ENCODE measurements around the gene MAGI2.

Gene MAGI2

DNA sequence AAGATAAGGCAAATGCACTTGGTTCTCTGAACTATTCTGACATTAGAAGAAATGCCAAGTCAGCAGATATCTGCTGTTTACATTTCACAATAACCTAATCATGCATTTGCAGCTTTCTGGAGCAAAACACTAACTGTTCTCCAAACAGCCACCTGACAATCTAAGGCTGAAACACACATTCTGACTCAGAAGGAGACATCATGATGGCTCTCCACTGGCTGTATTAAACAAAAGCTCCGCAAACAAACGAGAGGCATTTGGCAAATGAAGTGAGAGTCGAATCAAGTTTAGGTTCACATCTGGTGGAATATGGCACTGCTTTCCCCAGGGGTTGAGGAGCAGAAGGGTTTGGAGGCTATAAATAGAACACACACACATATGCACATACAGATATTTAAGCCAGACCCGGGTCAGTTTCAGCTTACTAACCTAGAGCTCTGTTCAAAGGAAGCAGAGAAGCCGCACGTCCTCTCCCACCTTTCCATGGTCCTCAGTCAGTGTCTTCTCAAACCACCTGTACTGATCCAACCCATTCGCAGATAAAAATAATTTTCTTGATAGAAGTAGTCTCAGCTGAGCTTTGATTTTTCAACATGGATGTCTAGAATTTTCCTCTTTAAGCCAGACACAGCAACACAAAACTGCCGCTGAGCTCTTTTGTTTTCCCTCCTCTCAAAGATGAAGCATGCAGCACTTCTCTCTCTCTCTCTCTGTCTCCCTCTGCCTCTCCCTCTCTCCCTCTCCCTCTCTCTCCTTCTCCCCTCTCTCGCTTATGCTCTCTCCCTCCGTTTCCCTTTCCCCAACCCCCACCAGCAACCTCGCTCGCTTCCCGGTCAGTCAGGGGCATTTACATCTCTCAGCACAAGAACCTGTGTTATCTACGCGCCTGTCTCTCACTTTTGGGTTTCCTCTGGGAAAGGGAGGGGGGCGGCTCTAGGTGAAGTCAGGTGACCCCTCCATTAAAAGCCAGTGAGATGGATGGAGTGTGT, 682.8 kb downstream of the MAGI2 start:
- peak; percentile 97 for DNase-seq

DNA sequence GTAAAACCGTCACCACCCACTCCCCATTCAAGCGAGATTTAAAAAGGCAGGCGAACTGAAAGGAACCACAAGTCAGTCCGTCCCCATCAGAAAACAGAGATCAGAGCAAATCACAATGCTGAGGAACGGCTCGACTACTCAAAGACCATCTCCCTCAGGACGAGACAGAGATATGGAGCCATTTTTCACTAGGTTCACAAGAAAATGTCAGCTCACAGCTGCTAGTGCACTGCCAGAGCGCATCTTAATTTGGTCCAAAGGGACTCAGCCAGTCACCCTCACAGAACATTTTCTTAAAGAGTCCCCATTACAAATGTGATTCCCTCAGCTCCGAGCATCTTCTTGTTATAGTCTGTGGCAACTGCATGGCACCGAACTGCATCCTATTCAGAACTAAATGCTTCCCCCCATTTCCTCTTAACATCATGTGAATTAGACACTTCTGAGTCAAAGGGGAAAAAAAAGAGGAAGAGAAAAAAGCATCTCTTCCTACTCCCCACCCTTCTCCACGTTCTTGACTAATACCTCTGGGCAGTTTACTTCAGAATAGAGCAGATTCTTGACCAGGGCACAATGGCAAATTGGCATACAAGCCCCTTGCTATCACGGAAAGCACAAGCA, 683.9 kb downstream of the MAGI2 start:
- peak; percentile 41 for DNase-seq

DNA sequence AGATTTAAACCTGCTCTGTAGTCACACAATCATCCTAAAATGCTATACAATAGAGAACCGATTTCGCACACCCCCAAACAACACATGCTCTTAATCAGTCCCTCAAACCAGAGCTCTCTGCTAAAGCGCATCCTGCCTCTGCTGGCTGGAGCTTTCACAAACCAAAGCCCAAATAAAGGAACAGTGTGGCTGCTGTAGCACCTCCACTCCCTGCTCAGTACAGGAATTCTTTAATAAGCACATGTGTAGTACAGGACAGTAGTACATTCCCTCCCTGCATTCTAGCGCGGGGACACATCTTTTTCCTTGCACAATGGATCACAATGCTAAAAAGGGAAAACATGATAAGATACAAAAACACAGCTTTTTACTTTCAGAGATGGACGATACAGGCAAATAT, 684.6 kb downstream of the MAGI2 start:
- no peak for DNase-seq

DNA sequence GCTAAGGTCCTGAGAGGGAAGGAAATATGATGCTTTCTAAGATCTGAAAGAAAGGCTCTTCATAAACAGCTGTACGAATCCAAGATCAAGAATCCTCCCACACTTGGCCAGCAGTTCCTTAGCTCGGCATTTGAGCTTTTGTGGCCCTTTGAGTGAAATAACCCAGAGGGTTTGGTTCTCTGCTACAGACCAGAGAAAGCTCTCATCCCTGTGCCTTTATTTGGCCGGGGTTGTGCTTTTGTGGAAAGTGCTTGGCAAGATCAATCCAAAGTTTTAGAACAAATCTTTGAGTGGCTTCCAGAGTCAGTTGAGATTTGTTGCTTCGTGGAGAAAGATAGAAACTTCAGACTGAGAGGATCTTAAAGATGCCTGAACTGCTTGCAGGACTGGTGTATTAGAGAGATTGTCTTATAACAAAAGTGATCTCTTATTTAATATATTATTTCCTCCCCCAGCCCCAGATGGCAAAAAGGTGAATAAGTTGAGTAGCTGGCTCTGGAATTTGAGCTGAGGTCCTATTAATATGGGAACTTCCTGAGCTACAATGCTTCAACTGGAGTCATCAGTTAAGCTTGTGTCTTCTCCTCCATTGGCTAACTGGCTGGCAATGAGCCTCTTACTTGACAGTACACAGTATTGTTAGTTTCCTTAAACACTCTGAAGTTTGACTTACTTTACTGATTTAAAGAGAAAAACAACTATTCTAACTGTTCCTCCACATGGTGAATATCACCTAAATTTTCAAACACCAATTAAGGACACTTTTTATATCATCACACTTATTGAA, 687.3 kb downstream of the MAGI2 start:
- DNase-seq, result no peak

DNA sequence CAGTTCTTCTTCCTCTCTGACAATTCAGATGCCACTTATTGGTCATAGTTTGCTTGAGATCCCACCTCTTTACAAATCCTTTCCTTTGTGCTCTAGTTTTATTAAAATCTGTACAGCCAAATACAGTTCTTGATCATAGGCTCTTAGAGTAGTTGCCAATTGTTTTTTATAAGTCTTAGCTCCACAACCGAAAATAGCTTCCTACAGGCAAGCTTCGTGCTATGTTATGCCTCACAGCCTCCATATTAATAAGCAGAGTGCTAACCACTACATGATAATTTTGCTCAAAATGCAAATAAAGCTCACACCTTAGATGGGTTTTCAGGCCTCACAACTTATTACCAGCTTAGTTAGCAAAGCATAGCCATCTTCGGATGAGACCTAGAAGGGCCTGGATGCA, 688.9 kb downstream of the MAGI2 start:
- DNase-seq, result no peak

DNA sequence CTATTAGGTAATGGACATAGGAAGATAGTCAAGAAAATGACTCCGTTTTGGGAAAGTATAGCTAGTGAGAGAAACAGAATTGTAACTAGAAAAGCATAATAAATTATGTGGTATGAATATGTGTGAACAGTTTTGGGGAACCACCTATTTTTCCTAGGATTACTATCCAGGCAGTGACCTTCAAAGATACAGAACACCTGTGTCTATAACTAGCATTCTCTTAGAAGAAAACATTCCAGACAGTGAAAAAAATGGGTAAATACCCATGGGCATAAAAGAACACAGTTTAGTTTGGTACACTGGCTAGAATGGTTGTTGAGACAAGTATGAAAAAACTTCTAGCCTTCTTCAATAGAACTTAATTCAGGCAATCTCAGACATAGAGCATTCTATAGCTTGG, 690.8 kb downstream of the MAGI2 start:
- DNase-seq, result no peak

DNA sequence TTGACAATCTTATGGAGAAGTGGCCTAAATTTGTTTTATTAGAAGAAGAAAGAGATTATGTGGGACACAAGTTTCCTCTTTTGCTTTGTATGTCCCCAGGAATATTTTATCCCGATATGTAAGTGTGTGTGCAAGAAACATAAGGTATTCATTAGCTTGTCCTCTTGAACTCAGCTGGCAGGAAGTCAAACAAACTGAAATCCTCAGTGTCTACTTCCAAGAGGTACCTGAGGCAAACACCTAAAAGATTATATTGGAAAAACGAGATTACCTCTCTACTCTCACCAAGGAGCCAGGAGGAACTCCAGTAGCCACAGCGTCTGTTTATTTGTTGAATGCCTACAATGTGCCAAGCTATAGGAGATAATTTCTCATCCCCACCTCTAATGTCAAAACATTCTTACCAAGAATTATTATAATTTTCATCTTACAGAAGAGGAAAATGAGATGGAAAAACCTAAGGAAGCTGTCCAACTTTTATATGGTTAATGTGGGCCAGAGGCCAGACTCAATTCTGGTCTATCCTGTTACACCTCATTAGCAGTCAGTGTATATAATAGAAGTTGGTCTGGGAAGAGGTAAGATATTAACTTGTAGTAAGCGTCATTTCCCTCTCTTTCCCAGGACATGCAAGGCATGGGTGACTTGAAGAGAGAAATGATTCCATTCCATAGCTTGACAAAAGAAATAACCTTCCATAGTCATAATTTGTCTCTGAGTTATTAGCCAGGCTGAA, 692.7 kb downstream of the MAGI2 start:
- no peak for DNase-seq

DNA sequence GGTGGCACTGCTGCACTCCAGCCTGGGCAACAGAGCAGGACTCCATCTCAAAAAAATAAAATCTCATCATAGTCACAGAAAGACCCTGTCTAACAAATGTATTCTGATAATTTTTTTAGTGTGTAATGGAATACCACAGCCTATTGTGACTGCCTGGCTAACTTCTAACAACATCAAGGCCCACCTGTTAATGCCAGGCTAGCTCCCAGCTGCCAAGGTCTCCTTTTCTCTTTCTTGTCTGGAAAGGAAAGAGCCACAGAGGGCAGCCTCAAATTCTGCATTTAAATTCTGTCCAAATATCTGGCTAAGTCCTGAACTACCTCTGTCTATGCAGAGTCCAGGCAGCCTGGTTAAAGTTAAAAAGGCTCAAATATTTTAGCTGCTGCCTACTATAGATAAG, 700.9 kb downstream of the MAGI2 start:
- DNase-seq, result peak; percentile 23

DNA sequence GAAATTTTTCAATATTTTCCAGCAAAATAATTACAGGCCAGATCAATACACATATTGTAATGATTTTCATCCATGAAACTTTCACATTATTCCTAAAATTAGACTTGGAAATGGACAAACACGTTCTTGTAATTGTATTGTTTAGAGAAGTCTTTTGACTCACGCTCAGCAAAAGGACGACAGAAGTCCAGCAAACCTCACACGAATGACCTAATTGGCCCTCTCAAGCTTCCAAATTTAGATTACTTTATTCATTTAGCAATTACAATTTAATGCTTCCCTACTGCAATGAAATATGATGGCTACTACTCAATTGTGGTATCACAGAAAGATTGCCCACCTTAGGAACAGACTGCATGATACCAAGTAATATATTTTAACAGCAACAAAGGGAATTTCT, 702.2 kb downstream of the MAGI2 start:
- DNase-seq, result no peak

DNA sequence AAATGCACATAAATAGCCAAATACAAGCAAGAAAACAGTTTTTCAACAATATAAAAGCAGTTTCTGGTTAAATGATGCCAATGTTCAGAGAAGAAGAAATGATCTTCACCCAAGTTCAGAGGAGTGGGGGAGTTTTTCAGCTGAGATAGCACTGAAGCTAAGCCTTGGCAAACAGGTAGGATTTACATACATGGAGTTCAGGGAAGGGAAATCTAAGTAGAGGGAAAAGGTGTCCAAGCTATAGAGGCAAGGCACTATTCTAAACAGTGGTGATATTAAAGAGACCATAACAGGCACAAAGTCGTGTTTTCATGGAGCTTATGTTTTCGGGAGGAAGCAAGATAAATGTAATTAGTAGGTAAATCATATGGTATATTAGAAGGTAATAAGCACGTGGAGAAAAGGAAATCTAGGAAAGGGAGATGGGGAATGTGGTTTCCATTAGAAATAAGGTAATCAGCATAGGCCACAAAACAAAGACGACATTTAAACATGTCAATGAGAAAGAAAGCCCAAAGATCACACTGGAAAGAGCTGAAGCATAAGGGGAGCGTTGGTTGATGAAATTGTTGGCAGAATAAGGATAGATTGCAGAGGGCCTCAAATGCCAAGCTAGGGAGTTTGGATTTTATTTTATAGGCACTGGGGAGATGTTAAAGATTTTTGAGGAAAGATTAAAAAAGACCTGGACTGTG, 704.3 kb downstream of the MAGI2 start:
- no peak for DNase-seq

DNA sequence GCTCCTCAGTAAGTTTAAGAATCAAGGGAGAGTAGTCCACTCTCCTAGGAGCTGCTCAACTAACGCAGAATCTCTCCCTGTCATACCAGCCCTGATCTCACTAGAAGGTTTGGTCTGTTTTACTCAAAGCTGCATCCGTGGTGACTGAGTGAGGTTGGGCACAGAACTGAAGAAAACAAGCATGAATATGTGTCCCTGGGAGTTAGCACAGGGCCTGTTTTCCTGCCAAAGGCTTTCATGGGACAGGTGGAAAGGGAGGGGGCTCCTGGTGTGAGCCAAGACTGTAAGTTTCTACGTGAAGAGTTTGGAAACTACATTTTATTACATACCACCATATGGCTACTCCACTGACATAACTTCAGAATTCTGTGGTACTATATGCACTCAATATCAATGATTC, 705.9 kb downstream of the MAGI2 start:
- DNase-seq, result no peak

DNA sequence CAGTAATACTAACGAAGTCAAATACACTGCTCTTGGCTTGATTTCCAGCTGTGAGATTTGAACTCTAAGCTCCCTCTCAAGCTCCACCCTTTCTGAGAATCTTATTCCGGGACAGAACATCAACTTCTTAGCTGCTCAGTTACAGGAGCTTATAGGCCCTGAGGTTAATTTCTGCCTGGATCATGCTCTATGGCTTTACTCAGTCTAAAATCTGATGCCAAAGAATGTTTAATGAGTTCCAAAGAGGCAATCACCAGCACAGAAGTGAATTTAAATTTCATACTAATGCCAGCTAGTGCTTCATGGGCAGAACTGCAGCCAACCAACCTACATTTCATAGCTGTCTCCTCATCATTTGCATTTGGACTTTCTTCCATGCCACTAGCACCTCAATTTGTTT, 707.2 kb downstream of the MAGI2 start:
- no peak for DNase-seq

DNA sequence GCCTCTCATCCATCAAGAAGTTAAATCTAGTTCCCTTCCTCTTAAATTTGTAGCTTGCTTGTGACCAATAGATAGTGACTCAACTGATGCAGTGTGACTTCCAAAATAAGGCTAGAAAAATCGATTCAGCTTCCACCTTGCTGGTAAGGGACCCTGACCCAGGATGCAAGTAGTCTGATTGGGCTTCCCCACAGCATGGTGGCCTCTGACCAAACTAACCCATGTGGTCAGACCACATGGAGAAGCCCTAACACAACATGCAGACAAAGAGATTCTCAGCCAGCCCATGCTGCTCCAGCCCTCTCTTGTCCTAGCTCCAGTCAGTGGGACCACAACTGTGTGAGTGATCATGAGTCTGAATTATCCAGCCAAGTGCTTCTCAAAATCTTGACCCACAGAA, 710.8 kb downstream of the MAGI2 start:
- DNase-seq, result no peak

DNA sequence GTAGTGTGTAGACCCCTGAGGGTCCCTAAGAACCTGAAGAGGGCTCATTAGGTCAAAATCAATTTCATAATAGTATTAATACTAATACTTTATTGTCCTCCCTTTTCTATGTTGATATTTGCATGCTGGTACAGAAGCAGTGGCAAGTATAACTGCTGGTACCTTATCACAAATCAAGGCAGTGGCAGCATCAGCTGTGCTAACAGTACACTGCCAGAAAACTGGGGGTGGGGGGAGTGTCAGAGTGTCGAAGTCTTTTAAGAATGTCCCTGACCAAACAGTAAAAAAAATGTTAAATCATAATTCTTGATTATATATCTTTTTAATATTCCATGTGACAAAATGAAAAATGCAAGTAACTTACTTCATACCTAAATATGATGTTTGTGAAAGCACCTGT, 716.9 kb downstream of the MAGI2 start:
- no peak for DNase-seq

DNA sequence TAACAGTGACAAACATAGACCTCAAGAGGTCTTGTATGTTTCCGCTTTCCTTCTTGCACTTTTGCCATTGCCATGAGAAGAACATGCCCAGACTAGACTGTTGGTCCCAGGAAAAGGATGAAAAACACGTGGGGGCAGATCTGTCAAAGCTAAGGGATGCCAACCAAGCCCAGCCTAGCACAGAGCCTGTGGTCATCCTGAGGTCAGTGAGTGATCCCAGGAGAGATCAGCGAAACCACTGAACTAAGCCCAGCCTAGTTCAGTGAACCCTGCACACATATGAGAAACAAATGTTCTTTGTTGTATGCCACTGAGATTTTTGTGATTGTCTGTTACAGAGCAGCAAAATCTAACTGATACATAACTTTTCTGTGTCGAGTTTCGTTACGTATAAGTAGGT, 718.8 kb downstream of the MAGI2 start:
- no peak for DNase-seq

DNA sequence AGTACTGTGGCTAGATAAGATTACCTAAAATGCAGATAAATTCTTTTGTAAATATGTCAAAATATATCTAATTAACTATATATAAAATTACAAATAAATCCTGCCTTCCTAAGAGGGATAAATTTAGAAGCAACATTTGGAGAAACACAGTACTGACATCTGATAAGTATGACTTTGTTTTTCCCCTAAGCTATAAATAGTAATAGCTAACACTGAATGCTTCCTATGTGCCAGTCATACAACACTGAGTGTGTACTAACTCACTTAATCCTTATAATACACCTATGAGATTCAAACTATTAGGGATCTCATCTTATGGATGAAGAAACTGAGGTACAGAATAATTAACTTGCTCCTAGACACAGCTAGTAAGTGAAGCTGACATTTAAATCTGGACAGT, 733.4 kb downstream of the MAGI2 start:
- peak; percentile 34 for DNase-seq

DNA sequence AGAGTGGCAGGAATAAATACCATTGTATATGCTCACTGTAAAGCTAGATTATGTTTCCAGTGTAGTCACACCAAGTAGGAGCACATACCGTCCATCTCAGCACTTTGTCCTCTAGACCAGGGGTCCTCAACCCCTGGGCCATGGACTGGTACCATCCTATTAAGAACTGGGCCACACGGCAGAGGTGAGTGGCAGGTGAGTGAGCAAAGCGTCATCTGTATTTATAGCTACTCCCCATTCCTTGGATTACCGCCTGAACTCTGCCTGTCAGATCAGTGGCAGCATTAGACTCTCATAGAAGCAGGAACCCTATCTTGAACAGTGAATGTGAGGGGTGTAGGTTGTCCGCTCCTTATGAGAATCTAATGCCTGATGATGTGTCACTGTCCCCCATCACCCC, 735.3 kb downstream of the MAGI2 start:
- DNase-seq, result no peak

DNA sequence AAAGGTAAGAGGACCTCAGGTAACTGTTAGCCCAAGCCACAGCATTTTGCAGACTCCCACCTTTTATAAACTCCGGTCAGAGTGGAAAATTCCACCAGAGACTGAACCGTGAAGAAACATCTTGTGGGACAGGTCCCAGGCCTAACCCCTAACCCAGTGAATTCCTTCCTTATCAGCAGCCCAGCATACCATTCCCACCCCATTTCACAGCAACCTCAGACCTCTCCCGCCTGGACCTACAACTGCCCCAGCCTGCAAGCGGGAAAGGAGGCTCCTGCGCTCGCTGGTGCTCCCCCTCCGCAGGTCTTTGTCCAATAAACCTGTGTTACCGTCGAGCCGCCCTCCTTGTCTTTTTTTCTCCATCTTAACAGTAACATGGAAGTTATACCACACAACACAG, 736.6 kb downstream of the MAGI2 start:
- DNase-seq, result no peak

DNA sequence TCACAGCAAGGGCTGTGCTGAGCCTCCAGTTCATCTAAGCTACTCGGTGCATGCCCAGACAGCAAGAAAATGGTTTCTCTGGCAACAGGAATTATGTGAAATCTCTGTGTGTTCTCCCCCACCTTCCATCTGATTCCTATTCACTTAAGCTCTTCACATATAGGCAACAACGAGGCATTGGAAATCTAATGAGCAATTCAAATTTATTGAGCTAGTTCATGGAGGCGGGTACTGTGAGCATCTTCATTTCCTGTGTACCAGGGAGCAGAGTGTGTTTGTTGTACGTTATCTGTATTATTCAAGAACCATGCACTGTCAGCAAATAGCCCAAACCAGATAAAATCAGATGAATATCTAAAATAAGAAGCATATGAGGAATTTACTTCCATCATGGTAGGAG, 739.1 kb downstream of the MAGI2 start:
- no peak for DNase-seq

DNA sequence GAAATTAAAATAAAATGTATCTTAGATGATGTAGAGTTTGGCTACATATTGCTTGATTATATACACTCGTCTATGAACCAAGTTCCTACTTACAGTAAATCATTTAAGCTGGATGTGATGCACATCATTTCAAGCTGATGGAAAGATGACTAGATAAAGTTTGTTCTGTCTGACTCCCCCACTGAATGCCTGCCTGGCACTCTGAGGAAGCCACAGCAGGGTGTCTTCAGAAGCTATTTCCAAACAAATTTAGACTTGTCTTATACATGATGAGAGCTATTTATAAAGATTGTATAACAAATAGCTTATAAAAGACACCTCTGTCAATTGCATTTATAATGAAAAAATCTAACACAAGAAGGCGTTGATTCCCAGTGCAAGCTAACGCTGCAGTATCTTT, 741.4 kb downstream of the MAGI2 start:
- no peak for DNase-seq

DNA sequence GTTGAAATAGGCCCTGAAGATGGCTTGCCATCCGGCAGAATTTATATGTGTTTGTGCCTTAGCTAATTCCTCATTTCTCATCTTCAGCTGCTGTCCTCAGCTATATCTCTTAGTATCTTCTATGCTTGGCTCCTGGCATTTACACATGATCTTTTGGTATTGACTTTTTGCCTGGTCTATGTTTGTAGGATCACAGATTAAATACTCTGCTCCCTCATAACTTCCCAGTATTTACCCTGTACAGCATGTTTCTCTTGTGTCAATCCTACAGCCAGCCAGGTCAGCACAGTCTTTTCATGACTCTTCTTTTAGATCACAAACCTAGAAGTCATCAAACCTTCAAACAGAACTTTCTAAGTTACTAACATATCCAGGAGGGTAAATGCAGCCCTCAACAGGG, 743.8 kb downstream of the MAGI2 start:
- DNase-seq, result no peak

DNA sequence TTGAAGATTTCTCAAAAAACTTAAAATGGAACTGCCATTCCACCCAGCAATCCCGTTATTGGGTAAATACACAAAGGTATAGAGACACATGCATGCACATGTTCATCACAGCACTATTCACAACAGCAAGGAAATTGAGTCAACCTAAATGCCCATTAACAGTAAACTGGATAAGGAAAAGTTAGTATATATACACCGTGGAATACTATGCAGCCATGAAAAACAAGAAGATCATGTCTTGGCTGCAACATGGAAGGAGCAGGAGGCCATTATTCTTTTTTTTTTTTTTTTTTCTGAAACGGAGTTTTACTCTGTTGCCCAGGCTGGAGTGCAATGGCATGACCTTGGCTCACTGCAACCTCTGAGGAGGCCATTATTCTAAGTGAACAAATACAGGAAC, 749.0 kb downstream of the MAGI2 start:
- no peak for DNase-seq

All from NCI-H2171 treated with DMSO at 0.1 percent for 48 hours (cell line).